Effector CD4-positive, alpha-beta T cell (primary cell): ENCODE results near the gene TCL1B.

Experiments used
- DNase-seq: peaks from one replicate; pipeline ENCODE4 v3.0.0-alpha.2; 2020

Gene TCL1B

DNA sequence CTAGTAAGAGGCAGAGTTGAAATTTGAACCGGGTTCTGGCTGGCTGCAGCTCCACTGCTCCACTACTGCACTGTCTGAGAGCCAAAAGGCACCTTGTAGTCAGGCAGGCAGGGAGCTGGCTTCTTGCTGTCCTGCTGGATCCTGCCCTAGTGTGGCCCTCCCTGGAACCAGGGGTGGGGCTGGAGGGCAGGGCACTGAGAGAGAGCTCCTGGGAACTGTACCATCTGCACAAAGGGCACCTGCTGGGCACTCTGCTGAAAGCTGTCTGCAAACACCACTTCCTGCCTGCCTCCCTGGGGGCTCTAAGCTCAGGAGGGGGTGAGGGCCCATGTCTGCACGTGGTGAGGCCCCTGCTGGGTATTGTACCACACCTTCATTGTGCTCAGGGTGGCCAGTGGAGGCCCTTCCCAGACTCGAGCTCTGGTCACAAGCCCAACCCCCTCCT, 19.0 kb upstream of the TCL1B start:
- DNase-seq, result no peak

DNA sequence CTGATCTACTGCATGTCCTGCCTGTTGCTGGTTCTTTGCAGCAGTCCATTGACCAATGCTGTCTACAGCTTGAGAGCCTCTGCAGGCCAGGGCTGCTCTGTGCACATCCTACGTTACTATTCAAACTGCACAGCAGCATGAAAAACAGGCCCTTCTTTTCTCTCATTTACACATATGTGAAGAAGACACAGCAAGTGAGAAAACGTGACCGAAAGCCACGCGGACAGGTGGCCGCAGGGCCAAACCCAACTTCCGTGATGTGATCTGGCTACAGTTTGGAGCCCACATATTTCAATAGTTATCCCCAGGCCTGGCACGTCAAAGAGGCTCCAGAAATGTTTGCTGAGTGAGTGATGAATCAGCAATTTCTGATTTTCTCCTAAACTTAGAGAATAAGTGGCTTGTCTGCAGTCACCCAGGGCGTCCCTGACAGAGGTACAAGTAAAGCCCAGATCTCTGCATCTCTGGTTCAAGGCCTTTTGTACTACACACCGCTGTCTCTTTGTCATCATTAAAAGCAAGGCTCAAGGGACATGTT, 17.9 kb upstream of the TCL1B start:
- DNase-seq, result no peak

DNA sequence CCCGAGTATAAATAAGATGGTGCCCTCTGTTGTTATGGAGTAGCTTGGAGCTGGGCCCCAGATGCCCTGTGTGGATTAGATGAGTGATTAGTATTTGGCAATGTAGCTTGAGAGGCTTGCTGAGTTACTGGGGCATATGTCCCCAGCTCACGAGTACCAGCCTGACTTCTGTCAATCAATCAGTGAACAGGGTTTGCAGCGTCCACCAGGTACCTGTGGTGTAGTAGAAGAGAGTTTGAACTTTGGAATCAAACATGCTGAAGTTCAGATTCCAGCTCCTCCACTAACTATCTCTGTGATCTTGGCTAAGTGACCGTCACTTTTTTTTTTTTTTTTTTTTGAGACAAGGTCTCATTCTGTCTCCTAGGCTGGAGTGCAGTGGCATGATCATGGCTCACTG, 11.6 kb upstream of the TCL1B start:
- DNase-seq, result no peak

DNA sequence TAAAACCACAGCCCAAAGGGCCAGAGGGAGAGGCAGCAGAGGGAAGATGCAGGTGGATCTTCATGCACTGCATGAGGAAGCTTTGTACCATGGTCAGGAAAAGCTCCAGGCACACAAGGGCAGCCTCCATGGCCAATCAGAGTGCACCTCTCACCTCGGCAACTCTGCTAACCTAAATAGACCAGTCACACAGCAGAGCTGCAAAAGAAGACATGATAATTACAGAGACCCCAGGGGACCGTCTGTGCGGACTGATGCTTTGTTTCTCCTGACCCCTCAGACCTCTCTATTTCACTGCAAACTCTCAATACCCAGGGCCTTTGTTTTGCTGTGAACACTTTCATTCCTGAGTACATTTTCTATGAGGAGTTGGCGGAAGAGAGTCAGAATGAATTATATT, 10.7 kb upstream of the TCL1B start:
- no peak for DNase-seq

DNA sequence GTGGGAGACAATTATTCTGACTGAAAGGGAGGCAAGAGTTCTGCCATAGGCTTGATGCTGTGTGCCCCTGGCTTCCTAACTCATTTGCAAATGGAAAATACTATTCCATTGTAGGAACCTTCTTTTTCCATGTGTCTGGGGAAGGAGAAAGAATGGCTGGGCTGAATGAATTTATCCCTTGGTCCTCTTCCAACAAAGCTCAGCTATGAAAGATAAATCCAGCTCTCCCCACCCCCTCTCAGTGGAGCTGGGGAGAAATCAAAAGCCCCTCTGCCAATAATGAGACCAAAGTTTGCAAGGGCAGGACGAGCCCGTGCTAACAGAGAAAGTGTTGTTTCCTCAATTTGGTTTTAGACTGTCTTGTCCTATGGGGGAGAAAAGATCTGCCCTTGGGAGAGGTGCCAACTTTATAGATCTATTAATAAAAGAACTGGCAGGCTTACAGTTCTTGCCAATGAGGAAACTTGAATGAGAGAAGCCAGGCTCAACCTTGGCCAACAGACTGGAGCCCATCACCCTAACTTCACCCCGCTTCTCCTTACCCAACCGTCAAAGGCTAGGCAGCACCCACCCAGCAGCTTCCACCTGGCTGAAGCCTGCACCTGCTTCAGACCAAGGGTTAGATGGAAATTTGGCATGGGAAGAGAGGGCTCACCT, 8.9 kb upstream of the TCL1B start:
- DNase-seq, result no peak

DNA sequence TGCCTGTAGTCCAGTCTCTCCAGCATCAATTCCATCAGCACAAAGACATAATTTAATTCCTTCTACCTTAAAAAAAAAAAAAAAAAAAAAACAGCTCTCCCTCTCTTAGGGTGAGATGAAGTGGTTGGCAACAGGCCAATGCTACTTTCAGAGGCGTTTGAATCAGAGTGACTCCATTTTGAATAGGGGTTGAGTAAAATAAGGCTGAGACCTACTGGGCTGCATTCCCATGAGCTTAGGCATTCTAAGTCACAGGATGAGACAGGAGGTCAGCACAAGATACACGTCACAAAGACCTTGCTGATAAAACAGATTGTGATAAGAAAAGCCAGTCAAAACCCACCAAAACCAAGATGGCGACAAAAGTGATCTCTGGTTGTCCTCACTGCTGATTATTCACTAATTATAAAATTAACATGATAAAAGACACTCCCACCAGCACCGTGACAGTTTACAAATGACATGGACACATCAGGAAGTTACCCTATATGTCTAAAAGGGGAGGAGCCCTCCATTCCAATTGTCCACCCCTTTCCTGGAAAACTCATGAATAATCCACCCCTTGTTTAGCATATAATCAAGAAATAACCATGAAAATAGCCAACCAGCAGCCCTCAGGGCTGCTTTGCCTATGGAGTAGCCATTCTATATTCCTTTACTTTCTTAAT, 6.9 kb upstream of the TCL1B start:
- DNase-seq, result no peak

DNA sequence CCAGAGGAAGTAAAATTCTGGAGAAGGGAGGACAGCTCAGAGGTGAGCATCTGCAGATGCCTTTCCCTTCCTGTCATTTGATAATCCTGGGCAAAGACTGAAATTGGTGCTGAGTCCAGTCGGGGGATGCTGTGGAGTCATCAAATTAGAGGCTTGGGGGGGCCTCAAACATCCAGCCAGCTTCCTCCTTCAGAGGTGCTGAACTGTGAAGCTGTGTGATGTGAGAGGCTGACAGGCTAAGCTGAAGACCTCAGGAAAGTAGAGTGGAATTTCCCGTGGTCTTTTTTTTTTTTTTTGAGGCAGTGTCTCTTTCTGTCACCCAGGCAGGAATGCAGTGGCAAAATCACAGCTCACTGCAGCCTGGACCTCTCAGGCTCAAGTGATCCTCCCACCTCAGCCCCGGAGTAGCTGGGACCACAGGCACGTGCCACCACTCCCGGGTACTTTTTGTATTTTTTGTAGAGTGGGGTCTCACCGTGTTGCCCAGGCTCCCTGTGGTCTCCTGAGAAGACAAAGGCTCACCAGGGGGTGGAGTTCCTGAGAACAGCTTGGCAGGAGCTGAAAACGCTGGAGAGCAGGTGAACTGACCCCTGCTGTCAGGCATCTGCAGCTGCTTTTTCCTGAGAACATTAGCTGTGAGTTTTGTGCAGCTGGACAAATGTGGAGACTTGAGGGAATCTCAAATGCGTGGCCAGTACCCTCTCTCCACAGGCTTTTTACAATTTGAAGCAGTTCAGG, 6.1 kb upstream of the TCL1B start:
- no peak for DNase-seq

DNA sequence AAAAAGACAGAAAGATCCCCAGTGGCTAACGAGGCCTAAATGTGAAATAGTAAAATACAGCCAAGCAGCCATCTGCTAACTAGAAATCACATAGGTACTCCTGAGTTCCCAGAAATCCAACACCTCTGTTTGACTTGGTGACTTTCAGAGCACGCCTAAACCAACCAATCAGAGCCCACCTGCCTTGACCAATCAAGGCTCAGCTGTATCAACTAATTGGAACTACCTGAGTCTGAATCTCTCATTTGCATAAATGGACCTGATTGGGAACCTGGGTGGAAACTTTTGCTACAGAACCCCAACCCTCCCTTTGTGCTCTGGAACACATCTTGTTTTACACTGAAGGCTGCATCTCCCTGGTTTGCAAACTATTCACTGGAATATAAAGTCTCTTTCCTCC, 5.1 kb upstream of the TCL1B start:
- DNase-seq, result no peak

DNA sequence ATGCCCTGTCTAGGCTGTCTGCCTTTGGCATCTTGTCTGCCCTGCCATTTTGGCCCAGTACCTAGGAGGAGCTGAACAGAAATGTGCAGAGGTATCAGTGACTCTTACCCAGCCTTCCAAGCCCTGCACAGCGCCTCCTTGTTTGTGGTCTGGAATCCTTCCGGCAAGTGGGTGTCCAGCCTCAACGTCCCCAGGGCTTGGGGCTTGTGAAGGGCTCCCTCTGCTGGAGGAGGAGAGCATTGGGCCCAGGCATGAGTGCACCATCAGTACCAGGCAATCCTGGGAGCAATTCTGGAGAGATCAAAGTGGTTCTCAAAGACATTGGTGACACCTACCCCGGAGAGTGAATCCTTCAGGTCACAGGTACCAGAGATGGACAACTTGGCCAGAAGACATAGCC, 2.4 kb upstream of the TCL1B start:
- DNase-seq, result peak; percentile 17

DNA sequence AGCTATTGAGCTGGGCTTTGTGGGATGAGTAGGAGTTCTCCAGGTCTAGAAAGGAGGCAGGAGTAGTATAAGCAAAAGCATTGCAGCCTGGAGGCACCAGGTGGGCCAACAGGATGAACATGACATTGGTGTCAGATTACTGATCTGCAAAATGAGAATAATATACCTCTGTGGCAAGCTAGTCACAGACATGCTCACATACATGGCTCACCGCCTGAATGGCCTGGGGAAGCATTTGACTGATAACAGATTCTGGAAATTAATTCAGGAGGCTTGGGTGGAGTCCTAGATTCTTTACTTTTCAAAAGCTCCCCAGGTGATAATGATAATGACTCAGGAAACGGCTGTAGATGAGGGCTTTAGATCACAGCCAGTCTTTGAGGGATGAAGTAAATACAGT, 709 bp downstream of the TCL1B start:
- no peak for DNase-seq

DNA sequence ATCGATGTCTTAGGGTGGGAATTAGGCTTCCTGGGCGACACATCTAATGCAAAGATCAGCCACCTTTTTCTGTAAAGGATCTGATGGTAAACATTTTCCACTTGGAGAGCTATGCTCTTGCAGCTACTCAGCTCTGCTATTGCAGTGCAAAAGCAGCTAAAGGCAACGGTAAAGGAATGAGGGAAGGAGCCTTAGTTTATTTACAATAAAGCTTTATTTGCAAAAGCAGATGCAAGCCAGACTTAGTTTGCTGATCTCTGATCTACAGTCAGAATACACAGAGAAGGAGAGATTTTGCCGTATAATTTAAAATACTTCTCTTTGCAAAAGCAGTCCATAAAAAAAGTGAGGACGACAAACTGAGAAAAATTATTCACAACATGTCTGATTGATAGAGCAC, 3.2 kb downstream of the TCL1B start:
- no peak for DNase-seq

DNA sequence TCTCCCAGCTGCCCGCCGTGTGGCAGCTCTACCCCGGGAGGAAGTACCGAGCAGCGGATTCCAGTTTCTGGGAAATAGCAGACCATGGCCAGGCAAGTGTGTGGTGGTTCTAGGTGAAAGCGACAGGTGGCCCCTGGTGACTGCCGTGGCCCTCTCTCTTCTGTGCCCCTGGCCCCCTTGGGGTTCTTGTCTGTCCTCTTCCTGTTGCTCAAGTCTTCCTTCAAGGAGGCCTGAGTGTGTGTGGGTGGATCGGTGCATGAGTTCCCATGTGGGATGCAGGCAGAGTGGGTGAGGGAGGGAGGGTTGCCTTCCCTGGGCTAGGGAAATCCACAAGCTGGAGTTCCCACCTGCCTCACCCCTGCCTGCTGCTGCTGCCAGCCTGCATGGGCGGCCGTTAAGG, 4.6 kb downstream of the TCL1B start:
- no peak for DNase-seq

DNA sequence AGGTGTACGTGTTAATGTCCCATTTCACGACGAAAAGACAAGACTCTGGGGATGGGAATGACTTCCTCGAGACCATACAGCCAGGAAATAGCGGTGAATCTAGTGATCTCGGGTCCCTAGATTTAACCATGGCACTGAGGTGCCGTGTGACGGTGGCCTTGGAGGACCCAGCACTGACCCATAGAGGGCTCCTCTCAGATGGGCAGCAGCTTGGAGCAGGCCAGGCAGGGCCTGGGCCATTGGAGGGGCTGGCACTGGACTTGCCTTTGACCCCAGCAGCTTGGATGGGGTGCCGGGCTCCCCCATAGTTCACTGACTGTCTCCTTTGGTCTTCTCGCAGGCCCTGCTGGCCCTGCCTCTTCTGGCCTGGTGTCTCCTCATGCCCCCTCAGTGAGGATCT, 5.4 kb downstream of the TCL1B start:
- no peak for DNase-seq

DNA sequence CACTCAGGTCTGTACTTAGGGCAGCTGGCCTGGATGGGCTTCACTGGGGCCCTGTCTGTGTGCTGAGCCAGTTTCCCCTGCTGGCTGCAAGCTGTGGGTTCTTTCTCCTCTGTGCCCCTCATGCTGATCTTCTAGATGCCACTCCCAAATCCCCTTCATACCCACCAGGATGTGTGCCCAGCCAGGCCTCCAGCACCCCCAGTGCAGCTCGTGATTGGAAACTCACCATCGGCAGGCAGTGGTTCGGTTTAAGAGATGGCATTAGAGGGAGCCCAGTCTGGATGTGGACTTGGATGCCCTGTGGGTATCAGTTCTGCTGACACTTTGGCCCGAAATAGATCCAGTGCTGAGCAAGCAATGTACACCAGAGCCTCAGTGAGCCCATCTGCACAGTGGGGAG, 5.9 kb downstream of the TCL1B start:
- no peak for DNase-seq

DNA sequence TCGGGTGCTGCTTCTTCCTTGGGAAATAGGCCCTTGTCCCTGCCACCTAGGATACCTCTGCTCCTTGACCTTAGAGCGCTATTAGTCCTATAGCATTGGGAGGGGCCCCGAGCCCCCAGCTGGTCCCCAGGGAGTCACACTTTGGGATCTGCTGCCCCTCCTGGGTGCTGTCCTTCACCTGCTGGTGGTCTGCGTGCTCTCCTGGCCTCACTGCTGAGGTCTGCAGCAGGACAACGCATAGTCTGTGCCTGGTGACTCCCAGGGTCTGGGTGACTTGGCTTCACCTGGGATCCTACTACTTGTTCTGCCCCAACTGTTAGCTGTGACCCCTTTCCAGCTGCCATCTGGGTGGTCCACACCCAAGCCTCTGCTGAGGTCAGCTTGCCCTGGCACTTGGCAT, 8.8 kb downstream of the TCL1B start:
- no peak for DNase-seq

DNA sequence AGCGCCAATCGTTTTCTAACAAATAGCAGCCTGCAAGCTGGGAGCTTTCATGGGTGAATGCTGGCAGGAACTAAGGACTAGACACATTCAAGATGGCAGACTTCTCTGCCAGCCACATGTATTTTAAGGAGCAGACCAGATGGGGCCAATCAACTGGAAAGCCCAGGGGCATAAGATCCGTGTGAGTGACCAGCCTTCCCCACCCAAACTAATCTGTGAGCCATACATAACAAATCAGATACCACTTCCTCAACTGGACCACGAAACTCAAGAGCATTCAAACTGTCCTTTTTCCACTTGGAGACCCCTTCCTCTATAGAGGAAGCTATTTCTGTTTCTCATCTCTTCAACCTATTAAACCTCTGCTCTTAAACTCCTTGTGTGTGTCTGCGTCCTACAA, 9.7 kb downstream of the TCL1B start:
- DNase-seq, result no peak

DNA sequence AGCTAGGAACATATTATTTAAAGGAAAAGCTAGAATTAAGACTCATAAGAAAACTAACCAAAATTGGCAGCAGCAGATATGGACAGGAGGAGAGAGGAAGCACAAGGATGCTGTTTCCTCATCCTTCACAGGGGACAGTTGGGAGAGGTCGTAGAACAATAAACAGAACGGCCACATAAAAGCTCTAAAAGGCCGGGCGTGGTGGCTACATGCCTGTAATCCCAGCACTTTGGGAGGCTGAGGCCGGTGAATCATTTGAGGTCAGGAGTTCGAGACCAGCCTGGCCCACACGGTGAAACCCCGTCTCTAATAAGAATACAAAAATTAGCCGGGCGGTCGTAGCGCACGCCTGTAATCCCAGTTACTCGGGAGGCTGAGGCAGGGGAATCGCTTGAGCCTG, 10.5 kb downstream of the TCL1B start:
- DNase-seq, result no peak

DNA sequence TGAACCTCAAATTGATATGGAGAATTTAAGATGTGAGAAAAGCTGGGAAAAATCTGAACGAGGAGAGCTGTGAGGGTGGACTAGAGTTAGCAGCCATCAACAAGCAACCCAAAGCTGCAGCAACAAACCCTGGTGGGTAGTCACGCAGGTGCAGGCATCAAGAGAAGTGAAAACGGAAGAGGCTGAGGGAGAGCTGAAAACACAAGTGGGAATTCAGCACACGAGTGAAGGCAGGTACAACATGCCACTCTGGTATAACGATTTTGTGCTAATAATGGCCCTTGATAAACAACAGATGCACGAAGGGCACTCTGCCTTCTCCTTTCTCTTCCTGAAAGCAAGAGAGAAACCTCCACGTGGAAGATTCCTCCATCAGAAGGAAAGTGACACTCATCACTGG, 11.5 kb downstream of the TCL1B start:
- no peak for DNase-seq

DNA sequence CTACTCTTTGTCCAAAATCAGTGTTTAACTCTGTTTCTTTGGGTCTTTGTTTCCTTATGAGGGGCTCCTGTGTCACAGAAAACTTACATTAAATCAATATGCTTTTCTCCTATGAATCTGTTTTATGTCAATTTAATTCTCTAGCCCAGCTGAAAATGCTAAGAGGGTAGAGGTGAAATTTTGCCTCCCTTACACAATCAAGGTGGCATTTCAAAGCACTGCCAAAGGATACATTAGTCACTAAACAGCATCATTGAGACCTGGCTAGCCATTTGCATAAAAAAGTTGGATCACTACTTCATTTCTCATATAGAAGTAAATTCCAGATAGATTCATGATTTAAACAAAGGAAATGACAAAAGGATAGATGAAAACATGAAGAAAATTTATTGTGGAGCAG, 12.1 kb downstream of the TCL1B start:
- no peak for DNase-seq

DNA sequence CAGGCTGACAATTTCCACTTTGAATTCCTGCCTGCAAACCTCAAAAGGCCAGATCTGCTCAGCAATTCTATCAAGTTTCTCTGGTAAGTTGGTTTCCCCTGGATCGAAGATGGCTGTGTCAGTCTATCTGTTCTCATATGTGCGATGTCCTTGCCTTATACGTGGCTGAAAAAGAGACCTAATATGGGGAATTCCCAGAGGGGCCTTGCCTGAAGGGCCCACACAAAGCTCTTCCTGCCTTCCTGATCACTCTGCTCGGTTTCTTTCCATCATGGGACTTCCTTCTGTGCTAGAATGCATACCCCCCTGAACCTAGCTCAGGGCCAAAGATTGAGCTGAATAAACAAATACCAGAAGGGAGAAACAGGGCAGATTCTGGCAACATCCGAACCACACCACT, 13.2 kb downstream of the TCL1B start:
- DNase-seq, result no peak

DNA sequence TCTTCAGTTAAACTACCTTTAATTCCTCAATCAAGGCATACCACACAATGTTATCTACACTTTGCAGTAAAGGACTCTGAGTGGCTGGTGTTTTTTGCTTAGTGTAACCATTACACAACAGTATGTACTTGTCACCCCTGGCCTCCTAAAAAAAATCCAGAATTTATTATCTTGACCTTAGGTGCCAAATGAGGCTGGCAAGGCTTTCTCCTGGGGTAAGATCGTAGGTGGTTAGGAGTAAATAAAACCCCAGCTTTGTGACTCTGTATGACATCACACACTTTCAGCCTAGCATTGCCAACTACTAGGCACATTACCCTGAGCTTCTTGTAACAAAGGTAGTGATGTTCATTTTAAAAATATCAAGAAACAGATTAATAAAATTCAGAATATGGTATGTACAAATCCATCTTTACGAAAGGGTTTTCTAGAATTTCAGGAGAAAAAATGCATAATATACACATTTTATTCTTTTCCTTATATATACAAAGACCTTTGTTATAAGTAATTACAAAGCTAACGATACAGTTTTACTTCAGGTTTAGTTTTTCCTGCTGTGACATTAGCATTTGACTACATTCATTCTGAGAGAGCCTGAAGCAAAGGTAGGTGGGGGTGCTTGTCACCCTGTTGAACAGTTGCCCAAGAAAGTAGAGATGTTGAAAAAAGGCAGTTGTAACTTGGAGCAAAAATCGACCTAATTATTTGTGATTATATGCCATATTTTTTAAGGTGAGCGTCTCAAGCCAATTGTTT, 14.2 kb downstream of the TCL1B start:
- no peak for DNase-seq

DNA sequence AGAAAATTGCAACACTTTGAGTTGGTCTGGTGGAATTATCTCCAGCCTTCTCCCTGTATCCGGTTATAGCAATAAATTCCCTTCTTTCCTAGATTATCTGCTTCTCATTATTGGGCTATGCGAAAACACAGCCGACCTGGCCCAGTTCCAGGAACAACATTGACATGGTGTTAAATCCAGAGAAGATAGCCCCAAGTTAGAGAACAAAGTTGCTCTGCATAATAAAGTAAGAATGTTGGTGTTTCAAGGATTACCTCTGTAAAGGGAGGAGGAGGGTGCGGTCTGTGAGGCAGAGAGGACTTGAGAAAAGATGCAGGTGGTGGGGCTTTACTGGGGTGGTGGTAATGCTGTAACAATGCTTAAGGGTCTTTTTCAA, 15.6 kb downstream of the TCL1B start:
- DNase-seq, result no peak

DNA sequence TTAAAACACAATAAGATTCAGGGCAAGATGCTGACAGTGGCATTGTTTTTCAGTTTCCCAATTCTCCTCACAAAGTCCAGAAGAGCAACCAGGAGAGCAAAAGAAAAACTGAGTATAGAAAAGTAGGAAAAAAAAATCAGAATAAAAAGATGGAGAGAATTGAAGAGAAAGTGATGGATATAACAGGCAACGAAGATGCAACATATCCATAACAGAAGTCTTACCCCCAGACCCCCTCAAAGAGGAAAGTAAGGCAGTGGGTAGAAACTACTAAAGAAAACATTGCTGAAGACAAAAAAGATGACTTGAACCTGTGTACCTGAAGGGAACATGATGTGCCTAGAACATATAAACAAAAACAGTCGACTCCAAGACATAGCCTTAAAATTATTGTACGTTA, 17.1 kb downstream of the TCL1B start:
- no peak for DNase-seq
